SJCRH30 (cell line): ENCODE data around the gene MMP24. TPM values are rescaled to one million over a fixed set of nuclear protein-coding genes. Genes with fewer than 3 reads are reported as not detected.
A peak's percentile ranks its signal among the peaks of the same experiment; 100 is the strongest.
"Not testable (repeated sequence)": the region's sequence is repeated elsewhere in the genome, so short reads cannot be mapped to it uniquely, and the experiment has no call there.

ENCODE experiments used
- DNase-seq, 2 experiments: peaks; one replicate each; pipeline ENCODE4 v3.0.0-alpha.2; 2015 to 2020
- H3K27ac ChIP-seq: fragments of 250-450 bp; sonication (Bioruptor Pico); 2 replicates; pipeline ENCODE4 v1.5.1; 2020; ENCODE audit warnings: mild to moderate bottlenecking, moderate library complexity
- H3K27me3 ChIP-seq: fragments of 250-450 bp; sonication (Bioruptor Pico); 2 replicates; pipeline ENCODE4 v1.5.1; 2020; ENCODE audit warnings: mild to moderate bottlenecking, moderate library complexity
- H3K36me3 ChIP-seq: fragments of 250-450 bp; sonication (Bioruptor Pico); 2 replicates; pipeline ENCODE4 v1.5.1; 2020; ENCODE audit warnings: mild to moderate bottlenecking, moderate library complexity
- H3K4me1 ChIP-seq: fragments of 250-450 bp; sonication (Bioruptor Pico); 2 replicates; pipeline ENCODE4 v1.5.1; 2020; ENCODE audit warnings: mild to moderate bottlenecking, moderate library complexity
- H3K4me3 ChIP-seq: fragments of 250-450 bp; sonication (Bioruptor Pico); 2 replicates; pipeline ENCODE4 v1.5.1; 2020; ENCODE audit warnings: mild to moderate bottlenecking, moderate library complexity
- H3K9me3 ChIP-seq: fragments of 250-450 bp; sonication (Bioruptor Pico); replicated peaks from 2 replicates; pipeline ENCODE4 v1.5.1; 2020; ENCODE audit warnings: mild to moderate bottlenecking, moderate library complexity
- total RNA-seq: library from RNA; depleted of rRNA; stranded (reverse); fragments of >200 nt; shearing (Covaris generic); gene quantifications from 2 replicates; pipeline ENCODE4 v1.2.3, GENCODE V29; 2014

Gene MMP24
- total RNA-seq, 1 experiment from 2014 or later, result not detected

DNA sequence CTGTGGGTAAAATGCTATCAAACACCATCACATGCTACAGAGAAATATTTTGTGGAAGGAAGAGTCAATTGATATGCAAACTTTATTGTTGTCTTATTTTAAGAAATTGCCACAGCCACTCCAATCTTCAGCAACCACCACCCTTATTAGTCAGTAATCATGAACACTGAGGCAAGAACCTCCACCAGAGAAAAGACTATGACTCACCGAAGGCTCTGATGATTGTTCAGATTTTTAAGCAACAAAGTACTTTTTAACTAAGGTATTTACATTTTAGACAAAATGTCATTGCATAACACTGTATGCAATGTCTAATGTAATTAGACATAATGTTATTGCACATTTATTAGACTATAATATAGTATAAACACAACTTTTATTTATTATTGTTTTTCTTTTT, 26.2 kb upstream of the MMP24 start:
- no peak overlapping the region for H3K4me3 ChIP-seq
- no peaks in the 10 kb centered on the region for H3K4me1 ChIP-seq
- H3K9me3 ChIP-seq, result peaks cover 10% of the 10 kb centered on the region
- H3K36me3 ChIP-seq, result no peaks in the 10 kb centered on the region
- H3K27ac ChIP-seq, result no peak overlapping the region
- DNase-seq, result no peak
- H3K27me3 ChIP-seq, result no peaks in the 10 kb centered on the region

DNA sequence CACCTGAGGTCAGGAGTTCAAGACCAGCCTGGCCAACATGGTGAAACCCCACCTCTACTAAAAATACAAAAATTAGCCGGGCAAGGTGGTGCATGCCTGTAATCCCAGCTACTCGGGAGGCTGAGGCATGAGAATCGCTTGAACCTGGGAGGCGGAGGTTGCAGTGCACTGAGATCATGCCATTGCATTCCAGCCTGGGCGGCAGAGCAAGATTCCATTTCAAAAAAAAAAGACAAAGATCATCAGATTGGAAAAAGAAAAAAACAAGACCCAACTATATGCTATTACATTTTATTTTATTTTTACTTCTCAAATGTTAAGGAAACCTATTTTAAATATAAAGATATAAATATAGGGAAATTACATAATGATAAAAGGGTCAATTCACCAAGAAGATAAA, 25.0 kb upstream of the MMP24 start:
- not testable (repeated sequence) for H3K27ac ChIP-seq, DNase-seq, H3K27me3 ChIP-seq, H3K4me1 ChIP-seq, H3K9me3 ChIP-seq, H3K4me3 ChIP-seq, H3K36me3 ChIP-seq

DNA sequence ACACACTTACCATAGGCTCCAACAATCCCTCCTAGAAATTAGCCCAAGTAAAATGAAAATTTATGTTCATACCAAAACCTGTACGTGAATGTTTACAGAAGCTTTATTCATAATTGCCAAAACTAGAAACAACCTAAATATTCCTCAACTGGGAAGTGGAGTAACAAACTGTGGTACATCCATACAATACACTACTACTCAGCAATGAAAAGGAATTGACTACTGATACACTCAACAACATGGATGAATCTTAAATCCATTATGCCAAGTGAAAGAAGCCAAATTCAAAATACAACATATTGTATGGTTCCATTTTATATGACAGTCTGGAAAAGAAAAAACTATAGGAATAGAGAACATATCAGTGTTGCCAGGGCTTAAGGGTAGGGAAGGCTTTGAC, 19.7 kb upstream of the MMP24 start:
- Histone ChIP-seq H3K36me3 (no peaks in the 10 kb centered on the region), H3K9me3 (no peaks in the 10 kb centered on the region; the same call in 1 of the 2 replicates), H3K27ac (no peak overlapping the region), H3K27me3 (no peaks in the 10 kb centered on the region), H3K4me1 (no peaks in the 10 kb centered on the region), H3K4me3 (no peak overlapping the region)
- DNase-seq, result no peak

DNA sequence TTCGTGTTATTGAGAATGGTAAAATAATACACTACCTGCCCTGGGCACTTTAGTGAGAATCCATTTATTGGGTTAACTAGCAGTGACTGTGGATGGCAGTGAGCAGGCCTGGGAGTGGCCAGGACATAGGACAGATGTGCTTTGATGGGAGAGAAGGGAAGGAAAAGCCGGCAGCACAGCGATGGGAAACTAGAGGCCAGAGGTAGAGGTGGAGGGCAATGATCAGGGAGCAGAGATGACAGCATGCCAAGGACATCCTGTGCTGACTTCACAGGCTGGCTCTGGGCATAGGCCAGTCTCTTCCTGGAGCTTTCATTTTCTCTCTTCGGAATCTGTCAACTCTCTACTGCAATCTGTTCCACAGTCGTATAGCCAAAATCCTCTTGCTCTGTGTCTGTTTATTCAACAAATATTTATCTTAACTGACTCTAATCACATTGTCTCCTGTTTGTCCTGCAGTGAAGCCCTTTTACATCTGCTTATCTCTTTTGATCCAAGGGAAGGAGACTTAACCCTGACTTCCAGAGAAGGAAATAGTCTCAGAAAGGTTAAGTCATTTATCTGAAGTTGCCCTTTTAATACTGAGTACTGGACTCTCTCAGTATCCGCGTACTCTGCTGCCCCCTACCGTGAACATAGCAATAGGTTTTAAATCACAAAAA, 18.4 kb upstream of the MMP24 start:
- Histone ChIP-seq H3K27me3 (no peaks in the 10 kb centered on the region), H3K4me3 (no peak overlapping the region), H3K4me1 (no peaks in the 10 kb centered on the region), H3K36me3 (no peaks in the 10 kb centered on the region), H3K27ac (no peak overlapping the region), H3K9me3 (no peaks in the 10 kb centered on the region; the same call in 1 of the 2 replicates)
- DNase-seq, result peak; percentile 84 to 93

DNA sequence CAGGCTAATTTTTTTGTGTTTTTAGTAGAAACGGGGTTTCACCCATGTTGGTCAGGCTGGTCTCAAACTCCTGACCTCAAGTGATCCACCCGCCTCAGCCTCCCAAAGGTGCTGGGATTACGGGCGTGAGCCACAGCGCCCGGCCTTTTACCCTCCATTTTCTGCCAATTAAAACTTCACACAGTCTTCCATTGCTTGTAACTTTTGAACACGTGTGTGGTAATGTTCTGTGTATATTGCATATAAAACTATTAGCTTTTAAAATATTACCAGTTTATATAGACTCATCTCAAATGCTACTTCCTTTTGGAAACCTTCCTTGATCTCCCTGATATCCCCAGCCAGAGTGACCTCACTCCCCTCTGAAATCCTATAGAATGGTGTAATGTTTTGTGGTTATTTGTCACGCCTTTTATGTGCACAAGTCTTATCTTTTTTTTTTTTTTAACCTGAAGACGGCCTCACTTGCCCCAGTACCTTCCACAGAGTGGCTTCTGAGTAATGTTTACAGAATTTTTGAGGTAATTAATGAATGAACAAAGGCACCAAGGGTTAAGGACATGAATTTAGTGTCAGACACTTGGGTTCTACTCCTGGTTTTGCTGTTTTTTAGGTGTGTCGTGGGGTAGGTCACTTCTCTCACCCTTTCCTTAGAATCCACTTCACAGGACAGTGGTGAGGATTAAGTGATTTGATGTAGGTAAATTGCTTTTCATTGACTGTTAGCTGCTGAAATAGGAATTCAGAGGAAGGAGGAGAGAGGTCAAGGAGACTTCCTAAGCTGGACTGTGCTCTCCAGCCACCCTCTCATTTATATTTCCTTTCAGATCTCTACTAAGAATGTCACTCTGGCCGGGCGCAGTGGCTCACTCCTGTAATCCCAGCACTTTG, 11.2 kb upstream of the MMP24 start:
- Histone ChIP-seq H3K27ac (peak overlapping the region; percentile 20), H3K36me3 (no peaks in the 10 kb centered on the region), H3K4me3 (no peak overlapping the region), H3K27me3 (no peaks in the 10 kb centered on the region), H3K4me1 (peaks cover 9% of the 10 kb centered on the region), H3K9me3 (no peaks in the 10 kb centered on the region)
- peak; percentile 48 to 65 for DNase-seq

DNA sequence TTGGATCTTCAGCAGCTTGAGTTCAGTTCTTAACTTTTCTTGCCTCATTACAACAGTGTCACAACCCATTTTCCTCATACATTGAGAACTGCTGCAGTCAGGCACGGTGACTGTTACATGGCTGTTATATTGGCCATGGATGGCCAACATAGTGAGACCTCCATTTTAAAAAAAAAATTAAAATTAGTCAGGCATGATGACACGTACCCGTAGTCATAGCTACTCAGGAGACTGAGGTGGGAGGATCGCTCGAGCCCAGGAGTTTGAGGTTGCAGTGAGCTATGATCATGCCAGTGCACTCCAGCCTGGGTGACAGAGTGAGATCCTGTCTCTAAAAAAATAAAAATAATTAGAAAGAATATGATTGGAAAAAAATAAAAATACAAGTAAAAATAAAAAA, 9.9 kb upstream of the MMP24 start:
- no peaks in the 10 kb centered on the region for H3K36me3 ChIP-seq
- H3K27me3 ChIP-seq, result no peaks in the 10 kb centered on the region
- no peak overlapping the region for H3K27ac ChIP-seq
- no peak overlapping the region for H3K4me3 ChIP-seq
- H3K9me3 ChIP-seq, result no peaks in the 10 kb centered on the region
- DNase-seq, result no peak
- H3K4me1 ChIP-seq, result peaks cover 9% of the 10 kb centered on the region

DNA sequence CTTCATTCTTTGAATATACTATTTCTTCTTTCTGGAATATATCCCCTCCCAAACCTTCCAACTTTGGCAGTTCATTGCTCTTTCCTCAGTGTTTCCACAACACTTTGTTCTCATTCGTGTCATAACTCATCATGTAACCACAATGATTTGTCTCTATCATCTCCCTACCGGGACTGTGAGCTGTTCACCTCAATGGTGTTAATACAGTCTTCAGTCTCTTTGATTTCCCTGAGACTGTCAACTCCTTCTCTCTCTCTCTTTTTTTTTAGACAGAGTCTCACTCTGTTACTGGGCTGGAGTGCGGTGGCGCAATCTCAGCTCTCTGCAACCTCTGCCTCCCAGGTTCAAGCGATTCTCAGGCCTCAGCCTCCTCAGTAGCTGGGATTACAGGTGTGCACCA, 2.5 kb upstream of the MMP24 start:
- no peak for DNase-seq

DNA sequence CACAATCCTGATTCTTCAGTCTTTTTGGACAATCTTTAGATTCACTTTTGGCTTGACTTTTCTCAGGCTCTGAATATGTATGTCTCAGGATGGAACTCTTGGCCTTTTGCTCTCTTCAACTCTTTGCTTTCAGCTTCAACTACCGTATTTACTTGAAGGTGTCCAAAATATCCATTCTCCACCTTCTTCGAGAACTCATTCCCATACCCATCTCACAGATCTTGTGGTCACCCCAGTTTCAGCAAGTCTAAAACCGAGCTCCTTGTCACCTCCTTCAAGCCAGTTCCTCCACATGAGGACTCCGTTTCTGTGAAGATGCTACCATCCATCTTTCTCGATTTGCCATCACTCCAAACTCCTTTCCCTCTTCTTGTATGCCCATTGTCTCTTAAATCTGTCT, 2.0 kb upstream of the MMP24 start:
- H3K36me3 ChIP-seq, result no peaks in the 10 kb centered on the region
- DNase-seq, result no peak
- no peak overlapping the region for H3K4me3 ChIP-seq
- H3K4me1 ChIP-seq, result no peaks in the 10 kb centered on the region
- H3K9me3 ChIP-seq, result no peaks in the 10 kb centered on the region
- H3K27me3 ChIP-seq, result 0 out of 2 replicates have a peak, but pooled peaks cover 4% of the 10 kb centered on the region
- H3K27ac ChIP-seq, result no peak overlapping the region

More for the DNA sequence above, 2.5 kb upstream of the MMP24 start:
- Histone ChIP-seq H3K36me3 (no peaks in the 10 kb centered on the region), H3K27ac (no peak overlapping the region), H3K4me1 (no peaks in the 10 kb centered on the region), H3K27me3 (0 out of 2 replicates have a peak, but pooled peaks cover under 1% of the 10 kb centered on the region), H3K9me3 (no peaks in the 10 kb centered on the region), H3K4me3 (no peak overlapping the region)

DNA sequence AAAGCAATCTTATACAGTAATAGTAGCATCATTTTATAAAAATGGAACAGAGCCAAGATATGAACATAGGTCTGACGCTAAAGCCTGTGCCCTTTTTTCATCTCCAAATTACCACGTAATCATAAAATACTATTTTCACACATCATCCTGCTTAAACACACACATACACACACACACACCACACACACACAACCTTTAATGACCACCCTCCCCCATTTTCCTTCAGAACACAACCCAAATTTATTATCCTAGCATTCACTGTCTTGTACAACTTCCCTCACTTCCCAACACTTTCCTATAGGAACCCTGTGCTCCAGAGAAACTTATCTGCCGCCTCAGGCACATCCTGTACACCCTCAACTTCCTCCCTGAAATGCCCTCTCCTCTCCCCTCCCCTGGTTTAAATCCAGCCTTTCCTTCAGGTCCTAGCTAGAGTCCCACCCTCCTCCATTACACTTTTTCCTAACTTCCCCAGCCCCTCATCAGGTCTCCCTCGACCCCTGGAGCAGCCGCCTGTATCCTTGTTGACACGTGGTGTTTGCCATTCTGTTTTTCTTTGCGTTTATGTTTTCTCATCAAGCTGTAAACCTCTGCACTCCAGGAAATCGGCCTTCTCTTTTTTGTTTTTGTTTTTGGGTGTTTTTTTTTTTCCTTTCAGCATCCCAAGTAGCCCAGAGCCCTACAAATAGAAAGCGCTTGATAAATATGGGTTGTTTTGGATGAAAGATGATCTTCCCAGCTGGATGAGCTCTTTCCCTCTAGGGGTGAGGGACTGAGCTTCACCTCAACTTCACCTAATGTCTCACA, 968 bp upstream of the MMP24 start:
- Histone ChIP-seq H3K4me3 (no peak overlapping the region), H3K27me3 (peaks cover 10% of the 10 kb centered on the region; the same call in 1 of the 2 replicates), H3K27ac (no peak overlapping the region), H3K36me3 (no peaks in the 10 kb centered on the region), H3K4me1 (no peaks in the 10 kb centered on the region), H3K9me3 (no peaks in the 10 kb centered on the region)
- DNase-seq, result no peak

DNA sequence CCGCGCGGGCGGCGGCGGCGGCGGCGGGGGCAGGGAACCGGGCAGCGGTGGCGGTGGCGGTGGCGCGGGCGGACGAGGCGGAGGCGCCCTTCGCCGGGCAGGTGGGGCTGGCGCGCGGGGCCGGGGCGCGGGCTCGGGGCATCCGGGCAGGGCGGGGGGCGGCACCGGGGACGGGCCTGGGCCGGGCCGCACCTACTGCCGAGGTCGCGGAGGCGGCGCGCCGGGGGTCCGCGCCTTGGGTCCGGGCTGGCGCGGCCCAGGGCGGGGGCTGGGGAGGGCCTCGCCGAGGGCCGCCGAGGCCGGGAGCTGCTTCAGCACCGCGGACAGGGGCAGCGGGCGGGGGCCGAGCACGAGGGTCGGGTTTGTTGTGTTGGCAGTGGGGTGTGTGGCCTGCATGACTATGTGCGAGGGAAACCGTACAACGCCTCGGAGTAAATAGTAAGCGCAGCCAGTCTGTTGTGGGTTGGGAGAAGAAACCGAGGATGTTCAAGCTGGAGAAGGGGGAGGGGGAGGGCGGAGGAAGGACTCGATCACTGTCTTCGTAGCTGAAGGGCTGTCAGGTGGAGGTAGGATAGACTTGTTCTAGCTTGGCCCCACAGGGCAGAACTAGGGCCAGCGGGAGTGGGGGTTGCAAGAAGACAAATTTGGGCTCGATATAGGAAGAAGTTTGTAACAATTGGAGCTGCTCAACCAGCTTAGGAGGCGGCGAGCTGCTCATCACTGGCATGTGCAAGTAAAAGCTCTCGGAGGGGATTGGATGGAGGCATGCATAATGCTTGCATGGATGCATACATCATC, 593 bp downstream of the MMP24 start:
- peaks cover 10% of the 10 kb centered on the region; the same call in 1 of the 2 replicates for H3K27me3 ChIP-seq
- no peaks in the 10 kb centered on the region for H3K9me3 ChIP-seq
- no peak overlapping the region for H3K4me3 ChIP-seq
- H3K36me3 ChIP-seq, result no peaks in the 10 kb centered on the region
- H3K27ac ChIP-seq, result no peak overlapping the region
- peak in 1 of 2 experiments; percentile 44 for DNase-seq
- no peaks in the 10 kb centered on the region for H3K4me1 ChIP-seq

DNA sequence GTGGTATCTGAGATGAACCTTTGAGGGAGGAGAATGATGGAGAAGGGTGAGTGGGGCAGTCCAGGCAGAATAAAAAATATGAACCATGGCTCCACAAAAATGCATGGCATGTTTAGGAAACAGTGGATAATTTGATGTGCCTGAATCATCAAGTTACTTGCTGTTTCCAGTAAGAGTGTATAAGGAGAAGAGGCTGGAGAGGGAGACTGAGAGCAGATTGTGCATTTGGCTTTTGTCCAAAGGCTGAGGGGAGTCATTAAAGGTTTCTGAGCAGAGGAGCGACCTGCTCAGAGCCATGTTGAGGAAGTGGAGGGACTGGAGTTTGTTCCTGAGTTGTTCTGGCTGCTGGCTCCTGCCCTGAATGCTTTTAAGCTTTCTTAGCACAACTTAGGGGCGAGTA, 6.1 kb downstream of the MMP24 start:
- H3K9me3 ChIP-seq, result 0 out of 2 replicates have a peak, but pooled peaks cover 5% of the 10 kb centered on the region
- no peaks in the 10 kb centered on the region for H3K4me1 ChIP-seq
- no peak overlapping the region for H3K4me3 ChIP-seq
- peak in 1 of 2 experiments; percentile 20 for DNase-seq
- no peak overlapping the region for H3K27ac ChIP-seq
- H3K27me3 ChIP-seq, result peaks cover 10% of the 10 kb centered on the region; the same call in 1 of the 2 replicates
- H3K36me3 ChIP-seq, result no peaks in the 10 kb centered on the region

DNA sequence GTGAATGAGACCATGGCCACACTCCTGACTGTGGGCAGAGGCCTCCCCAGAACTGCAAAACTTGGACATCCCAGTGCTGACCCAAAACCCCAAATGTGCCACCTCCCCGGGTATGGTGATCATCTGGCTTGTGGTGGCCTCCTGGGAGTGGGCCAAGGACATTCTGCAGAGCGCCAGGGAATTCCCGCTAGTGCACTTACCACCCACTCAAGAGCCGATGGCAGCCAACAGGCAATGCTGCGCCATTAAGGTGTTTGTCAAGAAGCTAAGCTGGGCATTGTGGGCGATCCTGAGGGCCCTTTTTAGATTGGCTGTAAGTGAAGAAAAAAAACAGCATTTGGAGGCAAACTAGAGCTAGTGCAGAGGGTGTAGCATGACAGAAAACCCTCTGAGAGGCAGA, 9.4 kb downstream of the MMP24 start:
- no peaks in the 10 kb centered on the region for H3K36me3 ChIP-seq
- peaks cover 4% of the 10 kb centered on the region; the same call in 1 of the 2 replicates for H3K27me3 ChIP-seq
- DNase-seq, result no peak
- H3K27ac ChIP-seq, result no peak overlapping the region
- 0 out of 2 replicates have a peak, but pooled peaks cover 5% of the 10 kb centered on the region for H3K9me3 ChIP-seq
- H3K4me3 ChIP-seq, result no peak overlapping the region
- H3K4me1 ChIP-seq, result no peaks in the 10 kb centered on the region

DNA sequence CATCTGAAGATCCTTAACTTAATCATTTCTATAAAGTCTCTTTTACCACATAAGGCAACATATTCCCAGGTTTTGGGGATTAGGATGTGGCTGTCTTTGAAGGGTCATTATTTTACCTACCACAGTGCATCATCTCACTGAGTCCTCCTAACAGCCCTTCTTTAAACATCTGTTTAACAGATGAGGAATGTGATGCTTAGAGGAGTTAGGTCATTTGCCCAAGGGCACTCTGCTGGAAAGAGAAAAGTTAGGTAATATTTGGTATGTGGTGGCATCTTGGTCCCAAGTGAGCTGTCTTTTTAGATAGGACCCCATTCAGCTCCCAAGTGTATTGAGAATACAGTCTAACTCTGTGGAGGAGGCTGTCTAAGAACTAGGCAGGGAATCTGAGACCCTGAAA, 11.0 kb downstream of the MMP24 start:
- no peaks in the 10 kb centered on the region for H3K36me3 ChIP-seq
- H3K27me3 ChIP-seq, result peaks cover 4% of the 10 kb centered on the region
- H3K27ac ChIP-seq, result no peak overlapping the region
- 0 out of 2 replicates have a peak, but pooled peaks cover 5% of the 10 kb centered on the region for H3K9me3 ChIP-seq
- DNase-seq, result no peak
- H3K4me3 ChIP-seq, result no peak overlapping the region
- H3K4me1 ChIP-seq, result no peaks in the 10 kb centered on the region

DNA sequence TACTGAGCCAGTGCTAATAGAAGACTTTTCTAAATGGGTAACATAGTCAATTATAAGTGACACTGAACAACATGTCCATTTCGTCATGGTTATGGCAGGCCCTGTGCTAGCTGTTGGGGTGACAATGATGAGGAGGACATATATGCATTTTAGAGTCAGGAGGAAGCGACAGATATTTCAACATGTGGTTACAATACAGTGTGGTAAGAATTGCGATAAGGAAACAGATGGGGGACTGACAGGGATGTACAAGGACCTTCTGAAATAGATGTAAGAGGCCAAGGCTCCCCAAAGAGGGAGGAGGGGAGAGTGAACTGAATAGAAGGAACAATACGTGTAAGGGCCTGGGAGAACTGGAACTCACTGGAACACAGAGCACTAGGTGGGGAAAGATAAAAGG, 11.7 kb downstream of the MMP24 start:
- DNase-seq, result no peak
- H3K9me3 ChIP-seq, result 0 out of 2 replicates have a peak, but pooled peaks cover 5% of the 10 kb centered on the region
- peaks cover 4% of the 10 kb centered on the region for H3K27me3 ChIP-seq
- no peaks in the 10 kb centered on the region for H3K4me1 ChIP-seq
- no peak overlapping the region for H3K27ac ChIP-seq
- H3K4me3 ChIP-seq, result no peak overlapping the region
- H3K36me3 ChIP-seq, result no peaks in the 10 kb centered on the region
